T1000 (cell line): ENCODE results near the gene PAGE2.
"Not testable (repeated sequence)": the region's sequence is repeated elsewhere in the genome, so short reads cannot be mapped to it uniquely, and the experiment has no call there.

Source experiments
- DNase-seq: peaks from one replicate; lab custom pipeline; 2025; ENCODE audit warnings: mixed read lengths; lab: John Stamatoyannopoulos, UW

PAGE2 gene

GRCh38 chrX:55123900-55124299 lies 35.1 kb downstream of the PAGE2 start:
- DNase-seq = no peak

- no peak for DNase-seq
Observed at GRCh38 chrX:55127692-55128091, 38.9 kb downstream of the PAGE2 start.

GRCh38 chrX:55129361-55129760 lies 40.5 kb downstream of the PAGE2 start:
- DNase-seq = no peak

- DNase-seq = no peak
Observed at GRCh38 chrX:55130481-55130880, 41.7 kb downstream of the PAGE2 start.

- DNase-seq = no peak
Observed at GRCh38 chrX:55132416-55132815, 43.6 kb downstream of the PAGE2 start.

- DNase-seq = no peak
Observed at GRCh38 chrX:55135171-55135570, 46.4 kb downstream of the PAGE2 start.

GRCh38 chrX:55140800-55141199 lies 52.0 kb downstream of the PAGE2 start:
- DNase-seq = not testable (repeated sequence)
